HEK293 (cell line): ENCODE data around the gene ZNF433.

ENCODE experiments used
- GLI2 ChIP-seq: fragments of 450-650 bp; formaldehyde crosslinking; IDR thresholded peaks from 2 replicates; pipeline ENCODE4; 2017; ENCODE audit warnings: missing biosample characterization, missing genetic modification characterization, low read depth, borderline replicate concordance
- GLI4 ChIP-seq: fragments of 450-650 bp; formaldehyde crosslinking; IDR thresholded peaks from 2 replicates; pipeline ENCODE4 v1.5.1; 2016; ENCODE audit warnings: missing biosample characterization, missing genetic modification characterization
- GLIS2 ChIP-seq: fragments of 450-650 bp; formaldehyde crosslinking; IDR thresholded peaks from 2 replicates; pipeline ENCODE4 v1.5.1; 2016; ENCODE audit warnings: missing biosample characterization, missing genetic modification characterization
- HOXA7 ChIP-seq: sonication (generic); formaldehyde crosslinking; IDR thresholded peaks from 2 replicates; pipeline ENCODE4 v1.8.1; 2022; ENCODE audit warnings: missing genetic modification reagents, borderline replicate concordance
- KLF9 ChIP-seq: fragments of 450-650 bp; formaldehyde crosslinking; IDR thresholded peaks from 2 replicates; pipeline ENCODE4 v1.5.1; 2016; ENCODE audit warnings: missing biosample characterization, missing genetic modification characterization, low read depth
- MZF1 ChIP-seq: fragments of 450-650 bp; formaldehyde crosslinking; IDR thresholded peaks from 2 replicates; pipeline ENCODE4 v1.5.1; 2017; ENCODE audit warnings: missing biosample characterization, missing genetic modification characterization, borderline replicate concordance
- PRDM4 ChIP-seq: fragments of 450-650 bp; formaldehyde crosslinking; IDR thresholded peaks from 2 replicates; pipeline ENCODE4 v1.5.1; 2017; ENCODE audit warnings: missing biosample characterization, missing genetic modification characterization
- PRDM6 ChIP-seq: fragments of 450-650 bp; formaldehyde crosslinking; IDR thresholded peaks from 2 replicates; pipeline ENCODE4 v1.5.1; 2017; ENCODE audit warnings: missing biosample characterization, missing genetic modification characterization
- RBAK ChIP-seq: fragments of 450-650 bp; formaldehyde crosslinking; IDR thresholded peaks from 2 replicates; pipeline ENCODE4 v1.5.1; 2016; ENCODE audit warnings: missing biosample characterization, missing genetic modification characterization
- TRIM28 ChIP-seq: IDR thresholded peaks from 2 replicates; pipeline ENCODE4 v1.6.1; 2011; ENCODE audit warnings: low read length, control low read depth, borderline replicate concordance
- ZBTB1 ChIP-seq: fragments of 450-650 bp; formaldehyde crosslinking; IDR thresholded peaks from 2 replicates; pipeline ENCODE4 v1.5.1; 2016; ENCODE audit warnings: missing biosample characterization, missing genetic modification characterization
- ZBTB17 ChIP-seq: fragments of 450-650 bp; formaldehyde crosslinking; IDR thresholded peaks from 2 replicates; pipeline ENCODE4 v1.5.1; 2016; ENCODE audit warnings: missing biosample characterization, missing genetic modification characterization
- ZBTB20 ChIP-seq: fragments of 450-650 bp; formaldehyde crosslinking; IDR thresholded peaks from 2 replicates; pipeline ENCODE4 v1.5.1; 2016; ENCODE audit warnings: missing biosample characterization, missing genetic modification characterization
- ZBTB48 ChIP-seq: fragments of 450-650 bp; formaldehyde crosslinking; IDR thresholded peaks from 2 replicates; pipeline ENCODE4 v1.5.1; 2016; ENCODE audit warnings: missing biosample characterization, missing genetic modification characterization
- ZFP37 ChIP-seq: fragments of 450-650 bp; formaldehyde crosslinking; IDR thresholded peaks from 2 replicates; pipeline ENCODE4 v1.5.1; 2016; ENCODE audit warnings: missing biosample characterization, missing genetic modification characterization
- ZFP69B ChIP-seq: fragments of 450-650 bp; formaldehyde crosslinking; IDR thresholded peaks from 2 replicates; pipeline ENCODE4 v1.5.1; 2016; ENCODE audit warnings: missing biosample characterization, missing genetic modification characterization
- ZNF16 ChIP-seq: fragments of 450-650 bp; formaldehyde crosslinking; IDR thresholded peaks from 2 replicates; pipeline ENCODE4 v1.5.1; 2016; ENCODE audit warnings: low read depth, missing biosample characterization, missing genetic modification characterization
- ZNF175 ChIP-seq: fragments of 450-650 bp; formaldehyde crosslinking; IDR thresholded peaks from 2 replicates; pipeline ENCODE4 v1.5.1; 2016; ENCODE audit warnings: missing biosample characterization, missing genetic modification characterization
- ZNF202 ChIP-seq: fragments of 450-650 bp; formaldehyde crosslinking; IDR thresholded peaks from 2 replicates; pipeline ENCODE4 v1.5.1; 2016; ENCODE audit warnings: missing biosample characterization, missing genetic modification characterization, borderline replicate concordance
- ZNF354C ChIP-seq: fragments of 450-650 bp; formaldehyde crosslinking; IDR thresholded peaks from 2 replicates; pipeline ENCODE4 v1.5.1; 2016; ENCODE audit warnings: missing biosample characterization, missing genetic modification characterization, low read depth, borderline replicate concordance
- ZNF398 ChIP-seq: fragments of 450-650 bp; formaldehyde crosslinking; IDR thresholded peaks from 2 replicates; pipeline ENCODE4 v1.5.1; 2017; ENCODE audit warnings: missing biosample characterization, missing genetic modification characterization
- ZNF544 ChIP-seq: fragments of 450-650 bp; formaldehyde crosslinking; IDR thresholded peaks from 2 replicates; pipeline ENCODE4 v1.5.0; 2017; ENCODE audit warnings: missing biosample characterization, missing genetic modification characterization
- ZNF558 ChIP-seq: fragments of 450-650 bp; formaldehyde crosslinking; IDR thresholded peaks from 2 replicates; pipeline ENCODE4 v1.5.1; 2016; ENCODE audit warnings: missing biosample characterization, missing genetic modification characterization
- ZNF600 ChIP-seq: fragments of 450-650 bp; formaldehyde crosslinking; IDR thresholded peaks from 2 replicates; pipeline ENCODE4 v1.5.1; 2016; ENCODE audit warnings: missing biosample characterization, missing genetic modification characterization
- ZNF670 ChIP-seq: fragments of 450-650 bp; formaldehyde crosslinking; IDR thresholded peaks from 2 replicates; pipeline ENCODE4 v1.5.1; 2016; ENCODE audit warnings: missing biosample characterization, missing genetic modification characterization, low read depth
- ZNF747 ChIP-seq: fragments of 450-650 bp; formaldehyde crosslinking; IDR thresholded peaks from 2 replicates; pipeline ENCODE4 v1.5.1; 2016; ENCODE audit warnings: missing biosample characterization, missing genetic modification characterization
- ZXDB ChIP-seq: fragments of 450-650 bp; formaldehyde crosslinking; IDR thresholded peaks from 2 replicates; pipeline ENCODE4 v1.5.1; 2016; ENCODE audit warnings: missing biosample characterization, missing genetic modification characterization
- TF ChIP-seq, protein P1 (sequence below): fragments of 450-650 bp; formaldehyde crosslinking; IDR thresholded peaks from 2 replicates; pipeline ENCODE4 v1.5.1; 2016; ENCODE audit warnings: missing biosample characterization, missing genetic modification characterization
- TF ChIP-seq, protein P2 (sequence below): fragments of 450-650 bp; formaldehyde crosslinking; IDR thresholded peaks from 2 replicates; pipeline ENCODE4 v1.5.1; 2016; ENCODE audit warnings: missing biosample characterization, missing genetic modification characterization

The ZNF433 gene

DNA sequence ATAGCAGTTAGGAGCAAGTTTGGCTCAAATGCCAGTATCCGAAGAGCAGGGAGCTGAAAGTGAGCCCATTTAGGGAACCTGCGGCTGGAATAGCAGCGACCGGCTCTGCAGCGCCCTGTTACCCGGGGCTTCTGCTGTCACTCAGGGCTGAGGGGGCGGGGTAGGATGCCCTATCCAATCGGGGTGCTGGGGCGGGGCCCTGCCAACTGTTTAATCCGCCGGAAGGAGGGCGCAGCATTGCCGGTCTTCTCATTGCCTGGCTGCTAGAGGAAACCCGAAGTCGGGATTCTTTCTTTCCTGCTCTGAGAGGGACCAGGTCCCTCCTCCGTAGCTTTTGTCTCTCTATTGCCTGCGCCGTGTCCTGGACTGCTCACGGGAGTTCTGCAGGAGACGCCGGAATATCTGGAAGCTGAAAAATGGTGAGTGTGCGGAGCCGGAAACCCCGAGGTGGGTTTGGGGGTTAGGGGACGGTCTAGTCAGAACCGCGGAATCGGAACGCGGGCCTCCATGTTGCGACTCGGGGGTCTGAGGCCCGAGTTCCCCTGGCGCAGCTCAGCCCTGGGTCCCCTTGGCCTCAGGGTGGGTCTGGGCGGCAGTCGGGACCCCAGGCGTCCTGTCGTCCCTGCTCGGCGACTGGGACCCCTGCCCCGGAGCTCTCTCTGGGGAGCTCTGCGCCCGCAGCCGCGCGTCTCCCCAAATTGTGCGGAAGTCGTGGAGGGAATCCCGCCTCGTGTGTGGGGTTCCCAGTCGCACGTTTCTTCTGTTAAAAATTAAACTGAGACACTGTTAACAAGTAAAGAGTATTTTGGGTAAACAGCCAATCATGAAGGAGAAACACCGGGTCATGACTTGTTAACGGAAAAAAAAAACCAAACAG lies 47.8 kb downstream of the ZNF433 start (continued):
- TF ChIP-seq KLF9 (tag by site-specific recombination) (peak; percentile 10; the same call in 1 of the 2 replicates), ZNF16 (tag by site-specific recombination) (no peak), PRDM4 (tag by site-specific recombination) (no peak), GLI2 (no peak), ZBTB1 (tag by site-specific recombination) (no peak), RBAK (tag by site-specific recombination) (no peak), GLI4 (tag by site-specific recombination) (no peak), ZBTB17 (tag by site-specific recombination) (peak; percentile 67), ZNF398 (tag by site-specific recombination) (no peak), HOXA7 (no peak), ZNF544 (tag by site-specific recombination) (no peak), ZXDB (tag by site-specific recombination) (peak; percentile 42; the same call in 1 of the 2 replicates), ZBTB20 (tag by site-specific recombination) (peak; percentile 90), ZBTB48 (tag by site-specific recombination) (peak; percentile 78), ZNF175 (tag by site-specific recombination) (no peak), PRDM6 (tag by site-specific recombination) (no peak), ZNF670 (tag by site-specific recombination) (no peak), ZFP37 (peak; percentile 20; the same call in 1 of the 2 replicates), ZNF354C (tag by site-specific recombination) (no peak), ZNF747 (tag by site-specific recombination) (no peak), MZF1 (tag by site-specific recombination) (no peak), ZFP69B (tag by site-specific recombination) (no peak), ZNF558 (tag by site-specific recombination) (no peak), TRIM28 (no peak), GLIS2 (no peak), ZNF202 (no peak), ZNF600 (peak; percentile 58; the same call in 1 of the 2 replicates)
- TF ChIP-seq, protein P1, sequence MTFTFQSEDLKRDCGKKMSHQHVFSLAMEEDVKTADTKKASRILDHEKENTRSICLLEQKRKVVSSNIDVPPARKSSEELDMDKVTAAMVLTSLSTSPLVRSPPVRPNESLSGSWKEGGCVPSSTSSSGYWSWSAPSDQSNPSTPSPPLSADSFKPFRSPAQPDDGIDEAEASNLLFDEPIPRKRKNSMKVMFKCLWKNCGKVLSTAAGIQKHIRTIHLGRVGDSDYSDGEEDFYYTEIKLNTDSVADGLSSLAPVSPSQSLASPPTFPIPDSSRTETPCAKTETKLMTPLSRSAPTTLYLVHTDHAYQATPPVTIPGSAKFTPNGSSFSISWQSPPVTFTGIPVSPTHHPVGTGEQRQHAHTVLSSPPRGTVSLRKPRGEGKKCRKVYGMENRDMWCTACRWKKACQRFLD = no peak
- TF ChIP-seq, protein P2, sequence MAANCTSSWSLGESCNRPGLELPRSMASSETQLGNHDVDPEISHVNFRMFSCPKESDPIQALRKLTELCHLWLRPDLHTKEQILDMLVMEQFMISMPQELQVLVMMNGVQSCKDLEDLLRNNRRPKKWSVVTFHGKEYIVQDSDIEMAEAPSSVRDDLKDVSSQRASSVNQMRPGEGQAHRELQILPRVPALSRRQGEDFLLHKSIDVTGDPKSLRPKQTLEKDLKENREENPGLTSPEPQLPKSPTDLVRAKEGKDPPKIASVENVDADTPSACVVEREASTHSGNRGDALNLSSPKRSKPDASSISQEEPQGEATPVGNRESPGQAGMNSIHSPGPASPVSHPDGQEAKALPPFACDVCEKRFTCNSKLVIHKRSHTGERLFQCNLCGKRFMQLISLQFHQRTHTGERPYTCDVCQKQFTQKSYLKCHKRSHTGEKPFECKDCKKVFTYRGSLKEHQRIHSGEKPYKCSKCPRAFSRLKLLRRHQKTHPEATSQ = no peak
